RPMI8226 (cell line): ENCODE measurements around the gene NIPAL1.

Experiments
- DNase-seq: peaks from one replicate; pipeline ENCODE4 v3.0.0-alpha.2; 2015

The NIPAL1 gene

DNA sequence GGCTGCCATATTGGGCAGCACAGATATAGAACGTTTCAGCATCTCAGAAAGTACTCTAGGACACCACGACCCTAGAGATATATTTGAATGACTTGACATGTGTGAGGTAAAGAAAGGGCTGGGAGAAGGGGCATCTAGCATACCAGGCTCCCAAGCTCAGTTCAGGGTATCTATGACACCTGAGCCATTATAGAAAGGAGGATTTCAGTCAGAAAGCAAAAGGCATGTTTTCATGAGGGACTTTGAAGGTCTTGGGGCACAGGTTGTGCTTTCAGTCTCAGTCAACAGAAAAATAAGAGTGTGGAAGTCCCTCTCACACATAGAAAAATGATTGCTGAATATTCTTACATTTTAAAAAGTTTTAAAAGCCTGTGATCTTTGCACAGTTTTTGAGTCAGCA, 51.6 kb downstream of the NIPAL1 start:
- no peak for DNase-seq

DNA sequence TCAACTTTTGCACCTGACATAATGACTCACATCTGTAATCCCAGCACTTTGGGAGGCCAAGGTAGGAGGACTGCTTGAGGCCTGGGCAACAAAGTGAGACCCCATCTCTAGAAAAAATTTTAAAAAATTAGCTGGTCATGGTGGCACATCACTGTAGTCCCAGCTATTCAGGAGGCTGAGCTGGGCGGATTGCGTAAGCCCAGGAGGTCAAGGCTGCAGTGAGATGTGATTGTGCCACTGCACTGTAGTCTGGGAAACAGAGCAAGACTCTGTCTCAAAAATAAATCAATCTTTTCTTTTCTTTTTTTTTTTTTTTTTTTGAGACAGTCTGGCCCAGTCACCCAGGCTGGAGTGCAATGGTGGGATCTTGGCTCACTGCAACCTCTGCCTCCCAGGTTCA, 52.5 kb downstream of the NIPAL1 start:
- no peak for DNase-seq

GRCh38 chr4:48071191-48071590, 54.6 kb downstream of the NIPAL1 start:
- DNase-seq, result no peak

- no peak for DNase-seq
These were observed 57.1 kb downstream of the NIPAL1 start for GRCh38 chr4:48073567-48074103.

GRCh38 chr4:48074657-48075056, 58.1 kb downstream of the NIPAL1 start:
- no peak for DNase-seq

- no peak for DNase-seq
These were observed 61.9 kb downstream of the NIPAL1 start for GRCh38 chr4:48078425-48078824.

GRCh38 chr4:48078862-48079655, 62.5 kb downstream of the NIPAL1 start:
- DNase-seq, result no peak

- no peak for DNase-seq
These were observed 63.4 kb downstream of the NIPAL1 start for GRCh38 chr4:48079972-48080391.

DNA sequence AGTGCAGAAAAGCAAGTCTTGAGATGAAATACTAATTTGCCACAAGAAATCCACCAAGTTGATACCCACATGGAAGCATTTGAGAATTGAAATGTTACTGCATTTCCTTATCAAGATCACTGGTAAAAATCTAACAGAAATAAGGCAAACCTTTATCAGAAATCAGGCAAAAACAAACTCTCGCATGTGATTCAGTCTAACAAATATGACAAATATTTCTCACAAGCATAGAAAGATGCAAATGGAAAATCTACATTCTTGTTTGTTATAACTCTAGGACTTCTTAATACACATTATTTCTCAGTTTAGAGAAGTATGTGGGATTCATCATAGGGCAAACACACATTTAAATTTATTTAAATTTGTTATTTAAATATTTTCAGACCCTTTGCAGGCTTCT, 64.6 kb downstream of the NIPAL1 start:
- no peak for DNase-seq

DNA sequence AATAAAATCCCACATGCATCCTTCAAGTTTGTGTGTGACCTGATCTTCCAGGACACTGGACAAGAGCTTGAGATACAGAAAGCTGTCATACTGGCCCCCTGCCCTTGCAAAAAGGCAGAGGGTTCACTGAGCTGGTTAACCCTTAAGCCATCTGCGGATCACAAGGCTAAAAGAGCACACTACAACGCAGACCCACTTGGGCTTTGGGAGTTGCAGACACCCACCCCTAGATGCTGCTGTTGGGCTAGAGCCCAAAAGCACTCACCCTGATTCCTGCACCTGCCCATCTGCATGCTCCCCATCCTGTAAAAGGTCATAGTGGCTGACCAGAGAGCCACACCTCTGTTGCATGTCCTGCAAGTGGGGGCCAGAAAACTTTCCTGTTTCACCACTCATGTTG, 66.4 kb downstream of the NIPAL1 start:
- no peak for DNase-seq

DNA sequence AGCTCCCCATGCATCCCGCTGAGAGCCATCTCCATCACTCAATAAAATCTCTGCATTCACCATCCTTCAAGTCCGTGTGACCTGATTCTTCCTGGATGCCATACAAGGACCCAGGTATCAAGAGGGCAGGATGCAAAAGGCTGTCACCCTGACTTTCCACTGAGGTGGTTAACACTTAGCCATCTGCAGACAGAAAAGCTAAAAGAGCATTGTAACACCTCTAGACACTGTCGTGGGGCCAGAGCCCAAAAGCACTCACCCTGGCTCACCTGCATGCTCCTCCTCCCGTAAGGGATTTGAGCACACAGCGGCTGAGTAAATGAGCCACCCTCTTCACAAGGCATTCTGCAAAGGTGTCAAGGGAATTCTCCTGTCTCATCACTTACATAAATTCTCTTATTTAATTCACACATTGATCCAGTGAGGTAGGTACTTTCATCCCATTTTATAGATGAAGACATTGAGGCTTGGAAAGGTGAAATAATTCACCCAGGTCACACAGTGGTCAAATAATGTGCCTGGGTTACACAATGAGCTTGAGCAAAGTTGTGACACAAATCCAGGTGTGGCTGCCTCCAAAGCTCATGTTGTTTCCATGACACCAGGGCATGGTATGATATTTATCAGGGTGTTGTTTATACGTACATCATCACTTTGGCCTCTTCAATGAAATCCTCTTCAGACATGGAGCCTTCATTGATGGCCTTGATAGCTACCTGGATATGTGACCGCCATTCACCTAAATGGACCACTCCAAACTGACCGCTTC, 69.4 kb downstream of the NIPAL1 start:
- DNase-seq, result no peak
